ENCODE results near the gene CPT2. TPM values are rescaled to one million over a fixed set of nuclear protein-coding genes. Genes with fewer than 3 reads are reported as not detected.

CPT2 gene
- total and polyA plus RNA-seq, 5 donors from 2014 or later = 11.6 to 35.3 (median 32.2) TPM

GRCh38 chr1:53210352-53210751, 13.7 kb downstream of the CPT2 start:
- Histone ChIP-seq H3K4me3 (ENCODE audit: low read depth, low read length) (no peak overlapping the region), H3K9me3 (ENCODE audit: control insufficient read depth in 2 of 2, low read length in 2 of 2) (peaks cover 5 to 16% of the 10 kb centered on the region in 2 experiments), H3K36me3 (ENCODE audit: control insufficient read depth, insufficient read depth, low read length) (peaks cover 85% of the 10 kb centered on the region), H3K27ac (ENCODE audit: insufficient read depth, low read length, poor library complexity, severe bottlenecking) (no peak overlapping the region), H3K27me3 (ENCODE audit: control insufficient read depth, insufficient read depth, low read length) (no peaks in the 10 kb centered on the region), H3K4me1 (ENCODE audit: control insufficient read depth, insufficient read depth, low read length, poor library complexity, severe bottlenecking) (no peaks in the 10 kb centered on the region)
- ATAC-seq (ENCODE audit: low read depth in 2 of 2) (no peak), DNase-seq (no peak)
- Mint-ChIP-seq H3K4me1 (peaks cover 0 to 17% (median 1%) of the 10 kb centered on the region in 4 donors), H3K4me3 (no peak overlapping the region), H3K27ac (no peak overlapping the region), H3K27me3 (no peaks in the 10 kb centered on the region), H3K36me3 (peaks cover 50% of the 10 kb centered on the region), H3K9me3 (peaks cover 0 to 16% (median 7%) of the 10 kb centered on the region in 7 donors)

GRCh38 chr1:53210954-53211353, 14.3 kb downstream of the CPT2 start:
- H3K4me1 Mint-ChIP-seq = peaks cover 0 to 17% (median 1%) of the 10 kb centered on the region in 4 donors
- H3K4me3 ChIP-seq (ENCODE audit: low read depth, low read length) = no peak overlapping the region

GRCh38 chr1:53214376-53214940, 17.8 kb downstream of the CPT2 start:
- H3K4me1 Mint-ChIP-seq = peaks cover 6 to 10% (median 7%) of the 10 kb centered on the region in 4 donors
- no peak overlapping the region for H3K27ac ChIP-seq (ENCODE audit: insufficient read depth, low read length, poor library complexity, severe bottlenecking)
- ATAC-seq (ENCODE audit: low read depth in 2 of 2) = no peak

More at GRCh38 chr1:53210954-53211353, 14.3 kb downstream of the CPT2 start:
- Histone ChIP-seq H3K9me3 (ENCODE audit: control insufficient read depth in 2 of 2, low read length in 2 of 2) (peaks cover 5 to 11% of the 10 kb centered on the region in 2 experiments), H3K27ac (ENCODE audit: insufficient read depth, low read length, poor library complexity, severe bottlenecking) (no peak overlapping the region), H3K36me3 (ENCODE audit: control insufficient read depth, insufficient read depth, low read length) (peaks cover 86% of the 10 kb centered on the region), H3K4me1 (ENCODE audit: control insufficient read depth, insufficient read depth, low read length, poor library complexity, severe bottlenecking) (no peaks in the 10 kb centered on the region), H3K27me3 (ENCODE audit: control insufficient read depth, insufficient read depth, low read length) (no peaks in the 10 kb centered on the region)
- peaks cover 0 to 11% (median 6%) of the 10 kb centered on the region in 7 donors for H3K9me3 Mint-ChIP-seq
- H3K27ac Mint-ChIP-seq = no peak overlapping the region
- peaks cover 50% of the 10 kb centered on the region for H3K36me3 Mint-ChIP-seq
- ATAC-seq (ENCODE audit: low read depth in 2 of 2) (no peak), DNase-seq (no peak)
- no peaks in the 10 kb centered on the region for H3K27me3 Mint-ChIP-seq
- no peak overlapping the region for H3K4me3 Mint-ChIP-seq

GRCh38 chr1:53218201-53218600, 21.6 kb downstream of the CPT2 start:
- Histone ChIP-seq H3K36me3 (ENCODE audit: control insufficient read depth, insufficient read depth, low read length) (peaks cover 40% of the 10 kb centered on the region), H3K4me3 (ENCODE audit: low read depth, low read length) (no peak overlapping the region), H3K27me3 (ENCODE audit: control insufficient read depth, insufficient read depth, low read length) (no peaks in the 10 kb centered on the region), H3K27ac (ENCODE audit: insufficient read depth, low read length, poor library complexity, severe bottlenecking) (no peak overlapping the region), H3K9me3 (ENCODE audit: control insufficient read depth in 2 of 2, low read length in 2 of 2) (no peaks in the 10 kb centered on the region), H3K4me1 (ENCODE audit: control insufficient read depth, insufficient read depth, low read length, poor library complexity, severe bottlenecking) (peaks cover 17% of the 10 kb centered on the region)
- Mint-ChIP-seq H3K9me3 (peaks cover 0 to 2% (median 0%) of the 10 kb centered on the region in 7 donors), H3K36me3 (peaks cover 10% of the 10 kb centered on the region), H3K27me3 (no peaks in the 10 kb centered on the region), H3K4me3 (peak overlapping the region in 2 of 4 donors; percentile 88 to 99), H3K27ac (no peak overlapping the region), H3K4me1 (peaks cover 18 to 24% (median 21%) of the 10 kb centered on the region in 4 donors)
- no peak for ATAC-seq (ENCODE audit: low read depth in 2 of 2)
- no peak for DNase-seq

More at GRCh38 chr1:53214376-53214940, 17.8 kb downstream of the CPT2 start:
- DNase-seq = no peak
- H3K27me3 ChIP-seq (ENCODE audit: control insufficient read depth, insufficient read depth, low read length) = no peaks in the 10 kb centered on the region
- H3K4me1 ChIP-seq (ENCODE audit: control insufficient read depth, insufficient read depth, low read length, poor library complexity, severe bottlenecking) = peaks cover 2% of the 10 kb centered on the region
- H3K9me3 Mint-ChIP-seq = peaks cover 0 to 2% (median 0%) of the 10 kb centered on the region in 7 donors
- peaks cover 71% of the 10 kb centered on the region for H3K36me3 ChIP-seq (ENCODE audit: control insufficient read depth, insufficient read depth, low read length)
- peaks cover 22% of the 10 kb centered on the region for H3K36me3 Mint-ChIP-seq
- no peak overlapping the region for H3K27ac Mint-ChIP-seq
- H3K9me3 ChIP-seq (ENCODE audit: control insufficient read depth in 2 of 2, low read length in 2 of 2) = no peaks in the 10 kb centered on the region
- no peak overlapping the region for H3K4me3 ChIP-seq (ENCODE audit: low read depth, low read length)
- H3K27me3 Mint-ChIP-seq = no peaks in the 10 kb centered on the region
- no peak overlapping the region for H3K4me3 Mint-ChIP-seq

- H3K4me1 ChIP-seq (ENCODE audit: control insufficient read depth, insufficient read depth, low read length, poor library complexity, severe bottlenecking) = peaks cover 17% of the 10 kb centered on the region
- DNase-seq (no peak), ATAC-seq (ENCODE audit: low read depth in 2 of 2) (no peak)
- peak overlapping the region; percentile 96 for H3K27ac ChIP-seq (ENCODE audit: insufficient read depth, low read length, poor library complexity, severe bottlenecking)
- peak overlapping the region; percentile 73 for H3K4me3 ChIP-seq (ENCODE audit: low read depth, low read length)
- peaks cover 0 to 2% (median 0%) of the 10 kb centered on the region in 7 donors for H3K9me3 Mint-ChIP-seq
- peak overlapping the region; percentile 95 to 98 (median 97) for H3K27ac Mint-ChIP-seq
- peaks cover 27% of the 10 kb centered on the region for H3K36me3 ChIP-seq (ENCODE audit: control insufficient read depth, insufficient read depth, low read length)
- peak overlapping the region; percentile 91 to 99 (median 95) for H3K4me3 Mint-ChIP-seq
- peaks cover 18 to 24% (median 21%) of the 10 kb centered on the region in 4 donors for H3K4me1 Mint-ChIP-seq
- H3K36me3 Mint-ChIP-seq = peaks cover 2% of the 10 kb centered on the region
- H3K27me3 ChIP-seq (ENCODE audit: control insufficient read depth, insufficient read depth, low read length) = no peaks in the 10 kb centered on the region
- H3K27me3 Mint-ChIP-seq = no peaks in the 10 kb centered on the region
- no peaks in the 10 kb centered on the region for H3K9me3 ChIP-seq (ENCODE audit: control insufficient read depth in 2 of 2, low read length in 2 of 2)
Observed at GRCh38 chr1:53219711-53220110, 23.1 kb downstream of the CPT2 start.

- DNase-seq (peak; percentile 85 to 97 (median 92)), ATAC-seq (ENCODE audit: low read depth in 2 of 2) (peak; percentile 89 to 92)
- Histone ChIP-seq H3K9me3 (ENCODE audit: control insufficient read depth in 2 of 2, low read length in 2 of 2) (no peaks in the 10 kb centered on the region), H3K27me3 (ENCODE audit: control insufficient read depth, insufficient read depth, low read length) (no peaks in the 10 kb centered on the region), H3K4me3 (ENCODE audit: low read depth, low read length) (peak within 1 kb of the TSS; percentile 83), H3K4me1 (ENCODE audit: control insufficient read depth, insufficient read depth, low read length, poor library complexity, severe bottlenecking) (peaks cover 17% of the 10 kb centered on the region), H3K36me3 (ENCODE audit: control insufficient read depth, insufficient read depth, low read length) (peaks cover 23% of the 10 kb centered on the region), H3K27ac (ENCODE audit: insufficient read depth, low read length, poor library complexity, severe bottlenecking) (peak within 1 kb of the TSS; percentile 96)
- peak within 1 kb of the TSS; percentile 95 to 98 (median 97) for H3K27ac Mint-ChIP-seq
- H3K4me3 Mint-ChIP-seq = peak within 1 kb of the TSS; percentile 91 to 99 (median 95)
- H3K4me1 Mint-ChIP-seq = peaks cover 18 to 24% (median 21%) of the 10 kb centered on the region in 4 donors
- H3K27me3 Mint-ChIP-seq = no peaks in the 10 kb centered on the region
- H3K36me3 Mint-ChIP-seq = no peaks in the 10 kb centered on the region
- peaks cover 0 to 2% (median 0%) of the 10 kb centered on the region in 7 donors for H3K9me3 Mint-ChIP-seq
Observed at GRCh38 chr1:53220171-53220961, 23.7 kb downstream of the CPT2 start, which contains the start of gene CZIB. TSS of gene CZIB (minus strand) at chr1:53220634. CDS start at chr1:53220575, 59 bp downstream.

GRCh38 chr1:53220962-53221286, 24.3 kb downstream of the CPT2 start:
- H3K4me3 Mint-ChIP-seq = peak overlapping the region; percentile 91 to 99 (median 95)
- DNase-seq (no peak), ATAC-seq (ENCODE audit: low read depth in 2 of 2) (no peak)
- H3K36me3 Mint-ChIP-seq = no peaks in the 10 kb centered on the region
- no peaks in the 10 kb centered on the region for H3K27me3 Mint-ChIP-seq
- H3K9me3 ChIP-seq (ENCODE audit: control insufficient read depth in 2 of 2, low read length in 2 of 2) = no peaks in the 10 kb centered on the region
- H3K4me1 Mint-ChIP-seq = peaks cover 18 to 24% (median 21%) of the 10 kb centered on the region in 4 donors
- H3K27ac ChIP-seq (ENCODE audit: insufficient read depth, low read length, poor library complexity, severe bottlenecking) = peak overlapping the region; percentile 96
- H3K4me1 ChIP-seq (ENCODE audit: control insufficient read depth, insufficient read depth, low read length, poor library complexity, severe bottlenecking) = peaks cover 17% of the 10 kb centered on the region
- H3K9me3 Mint-ChIP-seq = peaks cover 0 to 2% (median 0%) of the 10 kb centered on the region in 7 donors
- H3K27me3 ChIP-seq (ENCODE audit: control insufficient read depth, insufficient read depth, low read length) = no peaks in the 10 kb centered on the region
- H3K36me3 ChIP-seq (ENCODE audit: control insufficient read depth, insufficient read depth, low read length) = peaks cover 21% of the 10 kb centered on the region
- peak overlapping the region; percentile 83 for H3K4me3 ChIP-seq (ENCODE audit: low read depth, low read length)
- H3K27ac Mint-ChIP-seq = peak overlapping the region; percentile 95 to 98 (median 97)

Data from CD4-positive, CD25-positive, alpha-beta regulatory T cell (primary cell).